Prostate gland (tissue), 2 donors: ENCODE data around the gene PRKCI.

Experiments
- CTCF ChIP-seq, 4 experiments: fragments of 200-600 bp in 2 of 4; fragments of 450-650 bp in 2 of 4; sonication (generic) in 2 of 4; IDR thresholded peaks; 1 replicate in 3 of 4; 2 replicates in 1 of 4; pipeline ENCODE4 v1.5.1; 2016 to 2019; ENCODE audit warnings: antibody characterized with exemption in 4 of 4, mild to moderate bottlenecking in 2 of 4, moderate library complexity in 2 of 4
- POLR2A ChIP-seq: fragments of 450-650 bp; IDR thresholded peaks from one replicate; pipeline ENCODE4 v1.6.1; 2016; ENCODE audit warnings: antibody characterized with exemption, mild to moderate bottlenecking
- POLR2AphosphoS5 ChIP-seq: sonication (generic); formaldehyde crosslinking; IDR thresholded peaks from one replicate; pipeline ENCODE4 v1.6.1; 2017; ENCODE audit warnings: antibody characterized with exemption

GRCh38 chr3:170353485-170353884 lies 131.3 kb downstream of the PRKCI start:
- TF ChIP-seq CTCF (IDR thresholded peaks at IDR 0.05), result no peak
- no peak for TF ChIP-seq POLR2AphosphoS5
- TF ChIP-seq POLR2A, result no peak
